Esophagus muscularis mucosa (tissue), 3 donors: ENCODE measurements around the gene SPECC1.
"Not testable (repeated sequence)": the region's sequence is repeated elsewhere in the genome, so short reads cannot be mapped to it uniquely, and the experiment has no call there.

Experiments
- CTCF ChIP-seq, 3 experiments: fragments of 200-600 bp in 2 of 3; fragments of 450-650 bp in 1 of 3; sonication (generic) in 2 of 3; IDR thresholded peaks; one replicate each; pipeline ENCODE4 v1.5.1; 2017 to 2019; ENCODE audit warnings: antibody characterized with exemption in 3 of 3, mild to moderate bottlenecking in 2 of 3, moderate library complexity in 1 of 3
- POLR2AphosphoS5 ChIP-seq, 2 donors: sonication (generic); formaldehyde crosslinking; IDR thresholded peaks; one replicate each; pipeline ENCODE4 v1.6.1; 2017; ENCODE audit warnings: antibody characterized with exemption in 2 of 2

GRCh38 chr17:20263115-20263433, 253.9 kb downstream of the SPECC1 start:
- not testable (repeated sequence) for TF ChIP-seq CTCF, POLR2AphosphoS5 (IDR thresholded peaks at IDR 0.05)
